Measurements from ENCODE around the gene EFCAB11.
A peak's percentile ranks its signal among the peaks of the same experiment; 100 is the strongest.

EFCAB11 gene

GRCh38 chr14:89792489-89793366 is 161.8 kb downstream of the EFCAB11 start:
- no peaks in the 10 kb centered on the region for H3K4me1 ChIP-seq (ENCODE audit: insufficient read depth, low read length)
- no peak overlapping the region for H3K27ac ChIP-seq (ENCODE audit: low read depth, low read length)
- no peak overlapping the region for H3K4me3 ChIP-seq (ENCODE audit: low read length)
- H3K27me3 ChIP-seq (ENCODE audit: insufficient read depth, low read length): no peaks in the 10 kb centered on the region
- no peaks in the 10 kb centered on the region for H3K9me3 ChIP-seq (ENCODE audit: insufficient read depth, low read depth, low read length)
- no peaks in the 10 kb centered on the region for H3K36me3 ChIP-seq (ENCODE audit: insufficient read depth, low read length)
- WGBS: 88% methylated on average over 12 of the region's 12 CpGs
- no peak overlapping the region for H3K9ac ChIP-seq (ENCODE audit: low read depth, low read length)

- H3K4me3 ChIP-seq (ENCODE audit: low read length): no peak overlapping the region
- no peaks in the 10 kb centered on the region for H3K27me3 ChIP-seq (ENCODE audit: insufficient read depth, low read length)
- no peaks in the 10 kb centered on the region for H3K9me3 ChIP-seq (ENCODE audit: insufficient read depth, low read depth, low read length)
- no peaks in the 10 kb centered on the region for H3K36me3 ChIP-seq (ENCODE audit: insufficient read depth, low read length)
- no peak overlapping the region for H3K9ac ChIP-seq (ENCODE audit: low read depth, low read length)
- no peak overlapping the region for H3K27ac ChIP-seq (ENCODE audit: low read depth, low read length)
- WGBS: 93% methylated on average over 4 of the region's 4 CpGs
- no peaks in the 10 kb centered on the region for H3K4me1 ChIP-seq (ENCODE audit: insufficient read depth, low read length)
Observed at GRCh38 chr14:89787525-89787924, 167.0 kb downstream of the EFCAB11 start.

GRCh38 chr14:89781046-89781445 is 173.5 kb downstream of the EFCAB11 start:
- Histone ChIP-seq H3K4me1 (ENCODE audit: insufficient read depth, low read length) (no peaks in the 10 kb centered on the region), H3K9ac (ENCODE audit: low read depth, low read length) (no peak overlapping the region), H3K4me3 (ENCODE audit: low read length) (no peak overlapping the region), H3K27ac (ENCODE audit: low read depth, low read length) (no peak overlapping the region), H3K36me3 (ENCODE audit: insufficient read depth, low read length) (no peaks in the 10 kb centered on the region), H3K27me3 (ENCODE audit: insufficient read depth, low read length) (no peaks in the 10 kb centered on the region), H3K9me3 (ENCODE audit: insufficient read depth, low read depth, low read length) (no peaks in the 10 kb centered on the region)
- 93% methylated on average over 3 of the region's 4 CpGs for WGBS

GRCh38 chr14:89779707-89780106 is 174.8 kb downstream of the EFCAB11 start:
- Histone ChIP-seq H3K9me3 (ENCODE audit: insufficient read depth, low read depth, low read length) (no peaks in the 10 kb centered on the region), H3K36me3 (ENCODE audit: insufficient read depth, low read length) (no peaks in the 10 kb centered on the region), H3K9ac (ENCODE audit: low read depth, low read length) (no peak overlapping the region), H3K27ac (ENCODE audit: low read depth, low read length) (no peak overlapping the region), H3K4me1 (ENCODE audit: insufficient read depth, low read length) (no peaks in the 10 kb centered on the region), H3K4me3 (ENCODE audit: low read length) (no peak overlapping the region), H3K27me3 (ENCODE audit: insufficient read depth, low read length) (no peaks in the 10 kb centered on the region)
- 82% methylated on average over 6 of the region's 8 CpGs for WGBS

- H3K4me3 ChIP-seq (ENCODE audit: low read length): no peak overlapping the region
- WGBS: 99% methylated on average over 2 of the region's 3 CpGs
- peaks cover 20% of the 10 kb centered on the region for H3K4me1 ChIP-seq (ENCODE audit: insufficient read depth, low read length)
- no peak overlapping the region for H3K9ac ChIP-seq (ENCODE audit: low read depth, low read length)
- no peaks in the 10 kb centered on the region for H3K36me3 ChIP-seq (ENCODE audit: insufficient read depth, low read length)
- no peaks in the 10 kb centered on the region for H3K27me3 ChIP-seq (ENCODE audit: insufficient read depth, low read length)
- H3K27ac ChIP-seq (ENCODE audit: low read depth, low read length): no peak overlapping the region
- H3K9me3 ChIP-seq (ENCODE audit: insufficient read depth, low read depth, low read length): no peaks in the 10 kb centered on the region
Observed at GRCh38 chr14:89775946-89776345, 178.6 kb downstream of the EFCAB11 start.

GRCh38 chr14:89775151-89775550 is 179.4 kb downstream of the EFCAB11 start:
- H3K9me3 ChIP-seq (ENCODE audit: insufficient read depth, low read depth, low read length): no peaks in the 10 kb centered on the region
- no peaks in the 10 kb centered on the region for H3K27me3 ChIP-seq (ENCODE audit: insufficient read depth, low read length)
- H3K27ac ChIP-seq (ENCODE audit: low read depth, low read length): no peak overlapping the region
- no peaks in the 10 kb centered on the region for H3K36me3 ChIP-seq (ENCODE audit: insufficient read depth, low read length)
- H3K9ac ChIP-seq (ENCODE audit: low read depth, low read length): no peak overlapping the region
- H3K4me3 ChIP-seq (ENCODE audit: low read length): no peak overlapping the region
- 97% methylated on average over 7 of the region's 7 CpGs for WGBS
- H3K4me1 ChIP-seq (ENCODE audit: insufficient read depth, low read length): peaks cover 20% of the 10 kb centered on the region

- Histone ChIP-seq H3K4me3 (ENCODE audit: low read length) (no peak overlapping the region), H3K4me1 (ENCODE audit: insufficient read depth, low read length) (peaks cover 20% of the 10 kb centered on the region), H3K27me3 (ENCODE audit: insufficient read depth, low read length) (no peaks in the 10 kb centered on the region), H3K27ac (ENCODE audit: low read depth, low read length) (0 out of 2 replicates have a peak overlapping the region, but pooled peaks have one; percentile 0), H3K36me3 (ENCODE audit: insufficient read depth, low read length) (no peaks in the 10 kb centered on the region), H3K9me3 (ENCODE audit: insufficient read depth, low read depth, low read length) (no peaks in the 10 kb centered on the region), H3K9ac (ENCODE audit: low read depth, low read length) (no peak overlapping the region)
- 34% methylated on average over 12 of the region's 12 CpGs for WGBS
Observed at GRCh38 chr14:89773644-89774316, 180.8 kb downstream of the EFCAB11 start.

- 89% methylated on average over 7 of the region's 7 CpGs for WGBS
- Histone ChIP-seq H3K4me1 (ENCODE audit: insufficient read depth, low read length) (peaks cover 20% of the 10 kb centered on the region), H3K36me3 (ENCODE audit: insufficient read depth, low read length) (no peaks in the 10 kb centered on the region), H3K4me3 (ENCODE audit: low read length) (no peak overlapping the region), H3K9me3 (ENCODE audit: insufficient read depth, low read depth, low read length) (no peaks in the 10 kb centered on the region), H3K27me3 (ENCODE audit: insufficient read depth, low read length) (no peaks in the 10 kb centered on the region), H3K9ac (ENCODE audit: low read depth, low read length) (no peak overlapping the region), H3K27ac (ENCODE audit: low read depth, low read length) (no peak overlapping the region)
Observed at GRCh38 chr14:89773151-89773550, 181.4 kb downstream of the EFCAB11 start.

GRCh38 chr14:89771251-89771650 is 183.3 kb downstream of the EFCAB11 start:
- Histone ChIP-seq H3K9ac (ENCODE audit: low read depth, low read length) (no peak overlapping the region), H3K4me1 (ENCODE audit: insufficient read depth, low read length) (peaks cover 20% of the 10 kb centered on the region), H3K4me3 (ENCODE audit: low read length) (no peak overlapping the region), H3K27ac (ENCODE audit: low read depth, low read length) (no peak overlapping the region), H3K27me3 (ENCODE audit: insufficient read depth, low read length) (no peaks in the 10 kb centered on the region), H3K36me3 (ENCODE audit: insufficient read depth, low read length) (no peaks in the 10 kb centered on the region), H3K9me3 (ENCODE audit: insufficient read depth, low read depth, low read length) (no peaks in the 10 kb centered on the region)
- 83% methylated on average over 3 of the region's 3 CpGs for WGBS

- Histone ChIP-seq H3K27ac (ENCODE audit: low read depth, low read length) (no peak overlapping the region), H3K36me3 (ENCODE audit: insufficient read depth, low read length) (no peaks in the 10 kb centered on the region), H3K27me3 (ENCODE audit: insufficient read depth, low read length) (no peaks in the 10 kb centered on the region), H3K9ac (ENCODE audit: low read depth, low read length) (no peak overlapping the region), H3K9me3 (ENCODE audit: insufficient read depth, low read depth, low read length) (no peaks in the 10 kb centered on the region), H3K4me1 (ENCODE audit: insufficient read depth, low read length) (peaks cover 9% of the 10 kb centered on the region), H3K4me3 (ENCODE audit: low read length) (no peak overlapping the region)
- 47% methylated on average over 4 of the region's 4 CpGs for WGBS
Observed at GRCh38 chr14:89767861-89768268, 186.7 kb downstream of the EFCAB11 start.

GRCh38 chr14:89767131-89767530 is 187.4 kb downstream of the EFCAB11 start:
- 46% methylated on average over 3 of the region's 3 CpGs for WGBS
- H3K4me3 ChIP-seq (ENCODE audit: low read length): no peak overlapping the region
- no peaks in the 10 kb centered on the region for H3K27me3 ChIP-seq (ENCODE audit: insufficient read depth, low read length)
- no peak overlapping the region for H3K9ac ChIP-seq (ENCODE audit: low read depth, low read length)
- H3K27ac ChIP-seq (ENCODE audit: low read depth, low read length): no peak overlapping the region
- H3K4me1 ChIP-seq (ENCODE audit: insufficient read depth, low read length): peaks cover 9% of the 10 kb centered on the region
- no peaks in the 10 kb centered on the region for H3K36me3 ChIP-seq (ENCODE audit: insufficient read depth, low read length)
- H3K9me3 ChIP-seq (ENCODE audit: insufficient read depth, low read depth, low read length): no peaks in the 10 kb centered on the region
